GM12878 (cell line): Measurements from ENCODE around the gene SPDYE4. TPM values are rescaled to one million over a fixed set of nuclear protein-coding genes. Genes with fewer than 3 reads are reported as not detected.

Experiments
- ATAC-seq: fragments of 200-7000 bp; cut with Tn5 transposase; 3 replicates; pipeline ENCODE4 v1.9.1; 2020; ENCODE audit warnings: mild to moderate bottlenecking, moderate library complexity
- BruUV-seq: library from RNA; stranded (reverse); fragments of 400-500 nt; replicated peaks from 2 replicates; lab custom pipeline; 2021; lab: Mats Ljungman, UMichigan
- CTCF ChIA-PET: fragments of 300-600 bp; sonication (Branson Sonifier 250); formaldehyde crosslinking; extraction: SDS; loops from one replicate; lab custom pipeline; 2021; ENCODE audit warnings: inconsistent platforms; lab: Yijun Ruan, JAX
- POLR2A ChIA-PET: fragments of 350-600 bp; formaldehyde crosslinking; extraction: SDS; loops from one replicate; lab custom pipeline; 2021; ENCODE audit warnings: inconsistent platforms; lab: Charles Lee
- RAD21 ChIA-PET: fragments of 300-600 bp; sonication (Branson Sonifier 250); formaldehyde crosslinking; loops from one replicate; lab custom pipeline; 2023; ENCODE audit warnings: antibody characterized with exemption; ENCODE audit not compliant: unreplicated experiment; lab: Charles Lee
- SMC1A ChIA-PET: fragments of 300-600 bp; sonication (Branson Sonifier 250); formaldehyde crosslinking; loops from one replicate; lab custom pipeline; 2023; ENCODE audit not compliant: unreplicated experiment, uncharacterized antibody; lab: Charles Lee
- DNase-seq: peaks from one replicate; pipeline ENCODE4 v3.0.0-alpha.2; 2011; ENCODE audit warnings: low read depth, low spot score
- FAIRE-seq: peaks from 3 replicates; lab custom pipeline; 2011; peaks lifted over from hg19 to GRCh38; lab: Jason Lieb, UNC
- H2AFZ ChIP-seq: 2 replicates; pipeline ENCODE4 v1.6.0; 2011; ENCODE audit warnings: low read depth, low read length, control low read depth; ENCODE audit not compliant: control insufficient read depth
- H3K27ac ChIP-seq: 2 replicates; pipeline ENCODE4 v1.5.1; 2011; ENCODE audit warnings: control low read depth; ENCODE audit not compliant: control insufficient read depth, insufficient read depth
- H3K27me3 ChIP-seq, 2 experiments: replicated peaks in 1 of 2; 2 replicates each; pipeline versions ENCODE4 v1.6.0 to v1.6.1; 2011; ENCODE audit warnings: low read length in 1 of 2; ENCODE audit not compliant: control insufficient read depth in 2 of 2, insufficient read depth in 2 of 2
- H3K36me3 ChIP-seq, 2 experiments: 2 replicates each; pipeline ENCODE4 v1.5.1; 2011; ENCODE audit warnings: low read length in 1 of 2; ENCODE audit not compliant: control insufficient read depth in 2 of 2, insufficient read depth in 2 of 2
- H3K4me1 ChIP-seq: 2 replicates; pipeline ENCODE4 v1.6.1; 2011; ENCODE audit warnings: mild to moderate bottlenecking, low read length, moderate library complexity, mixed read lengths; ENCODE audit not compliant: control insufficient read depth, insufficient read depth
- H3K4me2 ChIP-seq: 2 replicates; pipeline ENCODE4 v1.6.0; 2011; ENCODE audit warnings: control low read depth; ENCODE audit not compliant: control insufficient read depth, insufficient read depth
- H3K4me3 ChIP-seq: fragments of 200-600 bp; sonication (generic); 2 replicates; pipeline ENCODE4 v1.5.1; 2016
- H3K79me2 ChIP-seq: 2 replicates; pipeline ENCODE4 v1.6.0; 2011; ENCODE audit warnings: low read length; ENCODE audit not compliant: control insufficient read depth, insufficient read depth
- H3K9ac ChIP-seq: 2 replicates; pipeline ENCODE4 v1.8.0; 2011; ENCODE audit warnings: low read length, control low read depth, mixed read lengths; ENCODE audit not compliant: control insufficient read depth, insufficient read depth
- H3K9me3 ChIP-seq: replicated peaks from 3 replicates; pipeline ENCODE4 v1.5.1; 2011; ENCODE audit warnings: mild to moderate bottlenecking, low read length; ENCODE audit not compliant: control insufficient read depth, insufficient read depth
- H4K20me1 ChIP-seq: 2 replicates; pipeline ENCODE4 v1.6.0; 2011; ENCODE audit not compliant: control insufficient read depth, insufficient read depth
- ATF3 ChIP-seq: IDR thresholded peaks from 2 replicates; pipeline ENCODE4 v1.6.1; 2011; ENCODE audit warnings: low read depth, mild to moderate bottlenecking, low read length, moderate library complexity, borderline replicate concordance; ENCODE audit errors: extremely low read depth
- CBX5 ChIP-seq: sonication (generic); IDR thresholded peaks from 2 replicates; pipeline ENCODE4 v1.6.1; 2016; ENCODE audit warnings: low read depth, moderate library complexity, mild to moderate bottlenecking, inconsistent platforms
- CTCF ChIP-seq, 3 experiments: IDR thresholded peaks in 2 of 3; conservative IDR thresholded peaks in 1 of 3; 2 replicates each; pipeline ENCODE4 v1.5.1; 2011; ENCODE audit warnings: low read depth in 3 of 3, low read length in 3 of 3, mild to moderate bottlenecking in 3 of 3, control low read depth in 2 of 3, moderate library complexity in 2 of 3, inconsistent platforms in 1 of 3, mixed read lengths in 1 of 3; ENCODE audit not compliant: control insufficient read depth in 2 of 3, insufficient read depth in 1 of 3; ENCODE audit errors: extremely low read depth in 1 of 3
- NFYA ChIP-seq: IDR thresholded peaks from 2 replicates; pipeline ENCODE4 v1.6.1; 2011; ENCODE audit warnings: low read depth, mild to moderate bottlenecking, low read length, improper control_type of control experiment, borderline replicate concordance
- RAD21 ChIP-seq: IDR thresholded peaks from 2 replicates; pipeline ENCODE4 v1.6.1; 2011; ENCODE audit warnings: mild to moderate bottlenecking, low read depth, low read length, moderate library complexity; ENCODE audit not compliant: insufficient read depth
- SMARCA5 ChIP-seq: fragments of 450-650 bp; IDR thresholded peaks from 2 replicates; pipeline ENCODE4 v1.6.1; 2017; ENCODE audit warnings: mild to moderate bottlenecking
- SMC3 ChIP-seq: IDR thresholded peaks from 2 replicates; pipeline ENCODE4 v1.6.1; 2011; ENCODE audit warnings: low read length, improper control_type of control experiment, borderline replicate concordance
- ZBED1 ChIP-seq: IDR thresholded peaks from 2 replicates; pipeline ENCODE4 v1.6.1; 2016; ENCODE audit warnings: borderline replicate concordance
- ZNF24 ChIP-seq: fragments of 450-650 bp; IDR thresholded peaks from 2 replicates; pipeline ENCODE4 v1.6.1; 2017; ENCODE audit warnings: antibody characterized with exemption, mild to moderate bottlenecking
- WGBS: methylation state at CpG from one replicate; pipeline ENCODE4 v1.1.6; 2016; ENCODE audit warnings: low lambda C conversion rate; ENCODE audit not compliant: insufficient replicate concordance, insufficient coverage; ENCODE audit errors: missing lambda C conversion rate; 5-methylcytosine and 5-hydroxymethylcytosine counted together
- in situ Hi-C: fragments of 300-500 bp; cut with MboI; formaldehyde crosslinking; loops from 9 replicates; pipeline ENCODE4 v1.14.3; 2018; ENCODE audit warnings: mixed read lengths
- intact Hi-C: fragments of 100-400 bp; cut with micrococcal nuclease; formaldehyde crosslinking; loops from one replicate; pipeline ENCODE4 v1.14.2; 2022; ENCODE audit not compliant: unreplicated experiment
- polyA plus RNA-seq, 11 experiments: library from polyadenylated mRNA; depleted of rRNA in 4 of 11; unstranded in 6 of 11; stranded (reverse) in 5 of 11; fragments of >200 nt; fragmentation: Nextera tagmentation in 4 of 11; fragmentation: Illumina TruSeq in 1 of 11; extraction: Ambion mirVana in 4 of 11; extraction: Trizol in 1 of 11; gene quantifications; 1 replicate in 1 of 11; 2 replicates in 10 of 11; pipeline versions ENCODE4 v1.2.1 to v1.2.3, GENCODE V29; 2011 to 2016; ENCODE audit warnings: inconsistent platforms in 2 of 11, missing spikeins in 2 of 11, low read depth in 1 of 11
- total RNA-seq, 4 experiments: library from RNA; depleted of rRNA in 3 of 4; stranded (reverse); fragments of >200 nt in 3 of 4; fragmentation: Illumina TruSeq in 1 of 4; extraction: Trizol in 1 of 4; gene quantifications; 2 replicates each; pipeline versions ENCODE4 v1.2.1 to v1.2.3, GENCODE V29; 2013 to 2021
- TF ChIP-seq, protein P1 (sequence below): IDR thresholded peaks from 2 replicates; pipeline ENCODE4 v1.6.1; 2012; ENCODE audit warnings: mild to moderate bottlenecking, low read depth, low read length

SPDYE4 gene
- total and polyA plus RNA-seq, 10 of the 15 experiments (the other 5 are each of a cell fraction or from before 2014, with no cell fraction given) = 0.07 to 0.18 TPM; not detected in 8

DNA sequence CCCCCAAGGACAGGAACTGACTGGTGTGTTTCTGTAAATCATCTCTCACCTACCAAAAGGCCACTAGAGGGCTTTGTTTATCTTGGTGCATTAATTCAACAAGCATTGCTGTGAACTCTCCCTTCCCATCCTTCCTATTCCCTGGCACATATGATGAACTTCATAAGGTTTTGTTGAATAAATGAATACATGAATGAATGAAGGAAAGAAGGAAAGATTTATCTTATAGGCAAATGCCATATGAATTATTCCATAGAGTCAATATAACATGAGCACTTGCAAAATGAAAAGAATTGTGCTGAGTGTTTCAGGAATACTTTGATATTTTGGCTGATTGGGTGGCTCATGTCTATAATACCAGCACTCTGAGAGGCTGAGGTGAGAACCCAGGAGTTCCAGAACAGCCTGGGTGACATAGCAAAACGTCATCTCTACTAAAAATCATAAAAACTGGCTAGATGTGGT is 4.3 kb downstream of the SPDYE4 start:
- ChIA-PET SMC1A (interaction anchor here (0.9 to 2.7 kb wide), 7 partner anchors 29 to 244 kb away, joined by 3 to 21 read pairs (median 5); no protein-coding TSS in a partner anchor), RAD21 (interaction anchor here (0.7 to 1.2 kb wide), 3 partner anchors 138 to 141 kb away, joined by 3 to 4 read pairs (median 4); no protein-coding TSS in a partner anchor), POLR2A (interaction anchor here (0.6 kb wide), 1 partner anchor 170 kb away, joined by 3 read pairs; no protein-coding TSS in a partner anchor), CTCF (interaction anchor here (1.2 to 8.5 kb wide), 3 partner anchors 32 to 244 kb away, joined by 6 to 69 read pairs (median 26); no protein-coding TSS in a partner anchor)
- peak; percentile 83 for ATAC-seq
- Histone ChIP-seq H3K79me2 (no peaks in the 10 kb centered on the region), H3K9me3 (no peaks in the 10 kb centered on the region), H3K27ac (no peak overlapping the region), H3K4me2 (no peak overlapping the region), H3K36me3 (no peaks in the 10 kb centered on the region), H4K20me1 (no peaks in the 10 kb centered on the region), H3K4me3 (no peak overlapping the region), H3K4me1 (no peaks in the 10 kb centered on the region), H3K27me3 (no peaks in the 10 kb centered on the region; a peak in 1 of 4 replicates), H2AFZ (no peak overlapping the region), H3K9ac (no peak overlapping the region)
- in situ Hi-C loops (no loop called here), intact Hi-C loops (loop anchor here (1.0 to 2.0 kb wide), 3 partner anchors 31 to 245 kb away; no protein-coding TSS in a partner anchor)
- BruUV-seq = no TSS peak
- 0% methylated on average over 1 of the region's 1 CpG for WGBS
- no peak for DNase-seq
- FAIRE-seq = peak; percentile 78
- no peak for TF ChIP-seq CBX5
- peak; percentile 57 for TF ChIP-seq RAD21
- TF ChIP-seq SMARCA5 = no peak
- peak; percentile 56 to 67 (median 58); a peak in 5 of 6 replicates for TF ChIP-seq CTCF (IDR thresholded peaks at IDR 0.05 in 2 of 3, conservative IDR thresholded peaks at IDR 0.05 in 1 of 3; ENCODE audit: control insufficient read depth in 2 of 3, extremely low read depth in 1 of 3, insufficient read depth in 1 of 3, low read depth in 3 of 3, low read length in 3 of 3)
- peak; percentile 70; the same call in 1 of the 2 replicates for TF ChIP-seq SMC3
- no peak for TF ChIP-seq NFYA
- TF ChIP-seq, protein P1, sequence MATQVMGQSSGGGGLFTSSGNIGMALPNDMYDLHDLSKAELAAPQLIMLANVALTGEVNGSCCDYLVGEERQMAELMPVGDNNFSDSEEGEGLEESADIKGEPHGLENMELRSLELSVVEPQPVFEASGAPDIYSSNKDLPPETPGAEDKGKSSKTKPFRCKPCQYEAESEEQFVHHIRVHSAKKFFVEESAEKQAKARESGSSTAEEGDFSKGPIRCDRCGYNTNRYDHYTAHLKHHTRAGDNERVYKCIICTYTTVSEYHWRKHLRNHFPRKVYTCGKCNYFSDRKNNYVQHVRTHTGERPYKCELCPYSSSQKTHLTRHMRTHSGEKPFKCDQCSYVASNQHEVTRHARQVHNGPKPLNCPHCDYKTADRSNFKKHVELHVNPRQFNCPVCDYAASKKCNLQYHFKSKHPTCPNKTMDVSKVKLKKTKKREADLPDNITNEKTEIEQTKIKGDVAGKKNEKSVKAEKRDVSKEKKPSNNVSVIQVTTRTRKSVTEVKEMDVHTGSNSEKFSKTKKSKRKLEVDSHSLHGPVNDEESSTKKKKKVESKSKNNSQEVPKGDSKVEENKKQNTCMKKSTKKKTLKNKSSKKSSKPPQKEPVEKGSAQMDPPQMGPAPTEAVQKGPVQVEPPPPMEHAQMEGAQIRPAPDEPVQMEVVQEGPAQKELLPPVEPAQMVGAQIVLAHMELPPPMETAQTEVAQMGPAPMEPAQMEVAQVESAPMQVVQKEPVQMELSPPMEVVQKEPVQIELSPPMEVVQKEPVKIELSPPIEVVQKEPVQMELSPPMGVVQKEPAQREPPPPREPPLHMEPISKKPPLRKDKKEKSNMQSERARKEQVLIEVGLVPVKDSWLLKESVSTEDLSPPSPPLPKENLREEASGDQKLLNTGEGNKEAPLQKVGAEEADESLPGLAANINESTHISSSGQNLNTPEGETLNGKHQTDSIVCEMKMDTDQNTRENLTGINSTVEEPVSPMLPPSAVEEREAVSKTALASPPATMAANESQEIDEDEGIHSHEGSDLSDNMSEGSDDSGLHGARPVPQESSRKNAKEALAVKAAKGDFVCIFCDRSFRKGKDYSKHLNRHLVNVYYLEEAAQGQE = no peak
- no peak for TF ChIP-seq ATF3
- peak; percentile 91 for TF ChIP-seq ZNF24
- TF ChIP-seq ZBED1 = no peak
